ENCODE data around the gene HPS4. TPM values are rescaled to one million over a fixed set of nuclear protein-coding genes. Genes with fewer than 3 reads are reported as not detected.

HPS4 gene
- total and polyA plus RNA-seq, 10 of the 15 experiments (the other 5 are each of a cell fraction or from before 2014, with no cell fraction given): 11.7 to 36.7 (median 30.8) TPM

GRCh38 chr22:26515931-26516330 lies 32.3 kb upstream of the HPS4 start (continued):
- TF ChIP-seq, protein P1, sequence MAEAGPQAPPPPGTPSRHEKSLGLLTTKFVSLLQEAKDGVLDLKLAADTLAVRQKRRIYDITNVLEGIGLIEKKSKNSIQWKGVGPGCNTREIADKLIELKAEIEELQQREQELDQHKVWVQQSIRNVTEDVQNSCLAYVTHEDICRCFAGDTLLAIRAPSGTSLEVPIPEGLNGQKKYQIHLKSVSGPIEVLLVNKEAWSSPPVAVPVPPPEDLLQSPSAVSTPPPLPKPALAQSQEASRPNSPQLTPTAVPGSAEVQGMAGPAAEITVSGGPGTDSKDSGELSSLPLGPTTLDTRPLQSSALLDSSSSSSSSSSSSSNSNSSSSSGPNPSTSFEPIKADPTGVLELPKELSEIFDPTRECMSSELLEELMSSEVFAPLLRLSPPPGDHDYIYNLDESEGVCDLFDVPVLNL (IDR thresholded peaks at IDR 0.05; ENCODE audit: low read depth, low read length): no peak
- TF ChIP-seq, protein P2, sequence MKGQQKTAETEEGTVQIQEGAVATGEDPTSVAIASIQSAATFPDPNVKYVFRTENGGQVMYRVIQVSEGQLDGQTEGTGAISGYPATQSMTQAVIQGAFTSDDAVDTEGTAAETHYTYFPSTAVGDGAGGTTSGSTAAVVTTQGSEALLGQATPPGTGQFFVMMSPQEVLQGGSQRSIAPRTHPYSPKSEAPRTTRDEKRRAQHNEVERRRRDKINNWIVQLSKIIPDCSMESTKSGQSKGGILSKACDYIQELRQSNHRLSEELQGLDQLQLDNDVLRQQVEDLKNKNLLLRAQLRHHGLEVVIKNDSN (IDR thresholded peaks at IDR 0.05; ENCODE audit: borderline replicate concordance, extremely low read length, insufficient read depth, low read depth, low read length): no peak
- TF ChIP-seq PAX8 (IDR thresholded peaks at IDR 0.05) (no peak), NFYB (IDR thresholded peaks at IDR 0.05; ENCODE audit: insufficient read depth, low read depth, low read length) (no peak), GABPA (IDR thresholded peaks at IDR 0.05; ENCODE audit: low read depth) (no peak), SIN3A (IDR thresholded peaks at IDR 0.05; ENCODE audit: low read depth, low read length) (no peak), ESRRA (IDR thresholded peaks at IDR 0.05; ENCODE audit: low read length) (no peak), ZNF274 (IDR thresholded peaks at IDR 0.05; ENCODE audit: insufficient read depth, insufficient read length) (no peak), ZNF24 (IDR thresholded peaks at IDR 0.05) (no peak), LARP7 (IDR thresholded peaks at IDR 0.05) (no peak)
- TF ChIP-seq, protein P3, sequence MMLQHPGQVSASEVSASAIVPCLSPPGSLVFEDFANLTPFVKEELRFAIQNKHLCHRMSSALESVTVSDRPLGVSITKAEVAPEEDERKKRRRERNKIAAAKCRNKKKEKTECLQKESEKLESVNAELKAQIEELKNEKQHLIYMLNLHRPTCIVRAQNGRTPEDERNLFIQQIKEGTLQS (IDR thresholded peaks at IDR 0.05; ENCODE audit: borderline replicate concordance, extremely low read depth, low read depth, low read length): no peak
- TF ChIP-seq, protein P4, sequence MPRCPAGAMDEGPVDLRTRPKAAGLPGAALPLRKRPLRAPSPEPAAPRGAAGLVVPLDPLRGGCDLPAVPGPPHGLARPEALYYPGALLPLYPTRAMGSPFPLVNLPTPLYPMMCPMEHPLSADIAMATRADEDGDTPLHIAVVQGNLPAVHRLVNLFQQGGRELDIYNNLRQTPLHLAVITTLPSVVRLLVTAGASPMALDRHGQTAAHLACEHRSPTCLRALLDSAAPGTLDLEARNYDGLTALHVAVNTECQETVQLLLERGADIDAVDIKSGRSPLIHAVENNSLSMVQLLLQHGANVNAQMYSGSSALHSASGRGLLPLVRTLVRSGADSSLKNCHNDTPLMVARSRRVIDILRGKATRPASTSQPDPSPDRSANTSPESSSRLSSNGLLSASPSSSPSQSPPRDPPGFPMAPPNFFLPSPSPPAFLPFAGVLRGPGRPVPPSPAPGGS (IDR thresholded peaks at IDR 0.05; ENCODE audit: borderline replicate concordance, insufficient read depth, low read depth, low read length, poor library complexity, severe bottlenecking): no peak

Measured in GM12878 (cell line).